ENCODE measurements around the gene FN1. TPM values are rescaled to one million over a fixed set of nuclear protein-coding genes. Genes with fewer than 3 reads are reported as not detected.

Gene FN1
- total and polyA plus RNA-seq, 12 donors = 44.6 to 322 (median 110) TPM

DNA sequence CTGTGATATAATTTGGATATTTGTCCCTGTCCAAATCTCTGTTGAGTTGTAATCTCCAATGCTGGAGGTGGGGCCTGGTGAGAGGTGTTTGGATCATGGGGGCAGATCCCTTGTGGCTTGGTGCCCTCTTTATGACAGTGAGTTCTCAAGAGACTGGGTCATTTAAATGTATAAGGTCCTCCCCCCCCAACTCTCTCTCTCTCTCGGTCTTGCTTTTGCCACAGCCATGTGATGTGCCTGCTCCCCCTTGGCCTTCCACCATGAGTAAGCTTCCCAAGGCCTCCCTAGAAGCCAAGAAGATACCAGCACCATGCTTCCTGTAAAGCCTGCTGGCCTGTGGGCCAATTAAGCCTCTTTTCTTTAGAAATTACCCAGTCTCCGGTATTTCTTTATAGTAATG lies 58.6 kb downstream of the FN1 start:
- H3K4me1 ChIP-seq (replicated peaks in 1 of 2) = no peaks in the 10 kb centered on the region
- TF ChIP-seq POLR2A (IDR thresholded peaks at IDR 0.05) = no peak
- TF ChIP-seq, protein P1, sequence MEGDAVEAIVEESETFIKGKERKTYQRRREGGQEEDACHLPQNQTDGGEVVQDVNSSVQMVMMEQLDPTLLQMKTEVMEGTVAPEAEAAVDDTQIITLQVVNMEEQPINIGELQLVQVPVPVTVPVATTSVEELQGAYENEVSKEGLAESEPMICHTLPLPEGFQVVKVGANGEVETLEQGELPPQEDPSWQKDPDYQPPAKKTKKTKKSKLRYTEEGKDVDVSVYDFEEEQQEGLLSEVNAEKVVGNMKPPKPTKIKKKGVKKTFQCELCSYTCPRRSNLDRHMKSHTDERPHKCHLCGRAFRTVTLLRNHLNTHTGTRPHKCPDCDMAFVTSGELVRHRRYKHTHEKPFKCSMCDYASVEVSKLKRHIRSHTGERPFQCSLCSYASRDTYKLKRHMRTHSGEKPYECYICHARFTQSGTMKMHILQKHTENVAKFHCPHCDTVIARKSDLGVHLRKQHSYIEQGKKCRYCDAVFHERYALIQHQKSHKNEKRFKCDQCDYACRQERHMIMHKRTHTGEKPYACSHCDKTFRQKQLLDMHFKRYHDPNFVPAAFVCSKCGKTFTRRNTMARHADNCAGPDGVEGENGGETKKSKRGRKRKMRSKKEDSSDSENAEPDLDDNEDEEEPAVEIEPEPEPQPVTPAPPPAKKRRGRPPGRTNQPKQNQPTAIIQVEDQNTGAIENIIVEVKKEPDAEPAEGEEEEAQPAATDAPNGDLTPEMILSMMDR (IDR thresholded peaks at IDR 0.05) = no peak
- H3K4me3 ChIP-seq = no peak overlapping the region
- intact Hi-C loops (cut with DNase I) = no loop called here
- DNase-seq = no peak
- H3K27me3 ChIP-seq = no peaks in the 10 kb centered on the region
- whole genome bisulfite sequencing, 4 donors = 89 to 98% (median 93%) methylated on average over 2 of the region's 2 CpGs
- no peak overlapping the region for H3K27ac ChIP-seq
- H3K9me3 ChIP-seq (replicated peaks in 1 of 3) = no peaks in the 10 kb centered on the region
- H3K36me3 ChIP-seq (replicated peaks in 1 of 2) = peaks cover 0 to 4% of the 10 kb centered on the region in 2 donors

DNA sequence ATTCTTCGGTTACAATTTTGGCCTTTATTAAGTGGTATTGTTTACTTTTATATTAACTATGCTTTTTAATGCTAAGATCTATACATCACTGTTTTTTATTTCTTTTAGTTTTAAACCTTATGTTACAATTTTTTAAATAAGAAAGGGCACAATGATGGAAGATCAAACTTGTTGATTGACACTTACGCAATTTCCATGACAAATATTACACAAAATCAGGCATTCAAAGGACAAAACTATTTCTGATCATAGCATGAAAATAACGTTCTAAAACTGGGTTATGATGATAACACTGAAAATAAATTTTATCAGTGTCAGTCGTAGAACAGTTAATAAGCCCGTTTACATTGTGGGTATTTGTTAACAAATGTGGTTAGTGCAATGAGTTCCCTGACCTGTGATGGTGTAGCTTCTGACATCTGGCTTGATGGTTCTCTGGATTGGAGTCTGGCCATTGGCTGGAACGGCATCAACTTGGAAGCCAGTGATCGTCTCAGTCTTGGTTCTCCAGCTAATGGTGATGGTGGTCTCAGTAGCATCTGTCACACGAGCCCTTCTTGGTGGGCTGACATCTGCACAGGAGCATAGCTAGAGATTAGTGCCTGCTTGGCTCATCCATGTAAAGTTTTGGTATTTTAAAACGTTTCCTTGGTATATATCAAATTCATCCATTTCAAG lies 59.6 kb downstream of the FN1 start:
- Histone ChIP-seq H3K36me3 (replicated peaks in 1 of 2) (peaks cover 0 to 4% of the 10 kb centered on the region in 2 donors), H3K27ac (no peak overlapping the region), H3K27me3 (no peaks in the 10 kb centered on the region), H3K4me3 (no peak overlapping the region), H3K4me1 (replicated peaks in 1 of 2) (no peaks in the 10 kb centered on the region), H3K9me3 (replicated peaks in 1 of 3) (no peaks in the 10 kb centered on the region)
- DNase-seq = no peak
- 79 to 84% (median 83%) methylated on average over 8 to 9 of the region's 9 CpGs for WGBS, 4 donors
- no peak for TF ChIP-seq POLR2A (IDR thresholded peaks at IDR 0.05)
- TF ChIP-seq, protein P1 (IDR thresholded peaks at IDR 0.05) = no peak
- intact Hi-C loops (cut with DNase I) = no loop called here

- DNase-seq = no peak
- no peaks in the 10 kb centered on the region for H3K27me3 ChIP-seq
- H3K27ac ChIP-seq = no peak overlapping the region
- 93 to 99% (median 95%) methylated on average over 6 of the region's 6 CpGs for WGBS, 4 donors
- TF ChIP-seq, protein P1 (IDR thresholded peaks at IDR 0.05) = no peak
- no peaks in the 10 kb centered on the region for H3K9me3 ChIP-seq (replicated peaks in 1 of 3)
- no peaks in the 10 kb centered on the region for H3K4me1 ChIP-seq (replicated peaks in 1 of 2)
- H3K4me3 ChIP-seq = no peak overlapping the region
- peaks cover 0 to 4% of the 10 kb centered on the region in 2 donors for H3K36me3 ChIP-seq (replicated peaks in 1 of 2)
- intact Hi-C loops (cut with DNase I) = no loop called here
These were observed 60.4 kb downstream of the FN1 start for GRCh38 chr2:215375467-215375830.

- Histone ChIP-seq H3K36me3 (replicated peaks in 1 of 2) (peaks cover 0 to 4% of the 10 kb centered on the region in 2 donors), H3K9me3 (replicated peaks in 1 of 3) (no peaks in the 10 kb centered on the region), H3K27me3 (no peaks in the 10 kb centered on the region), H3K27ac (no peak overlapping the region), H3K4me3 (no peak overlapping the region), H3K4me1 (replicated peaks in 1 of 2) (no peaks in the 10 kb centered on the region)
- WGBS, 4 donors = 93 to 97% (median 94%) methylated on average over 10 of the region's 10 CpGs
- intact Hi-C loops (cut with DNase I) = no loop called here
- DNase-seq = no peak
- TF ChIP-seq, protein P1 (IDR thresholded peaks at IDR 0.05) = no peak
- TF ChIP-seq POLR2A (IDR thresholded peaks at IDR 0.05) = no peak
These were observed 61.0 kb downstream of the FN1 start for GRCh38 chr2:215374642-215375466.
